GM19238 (cell line): ENCODE results near the gene GTF3C5.
"Not testable (repeated sequence)": the region's sequence is repeated elsewhere in the genome, so short reads cannot be mapped to it uniquely, and the experiment has no call there.

Experiments used
- DNase-seq: peaks from one replicate; pipeline ENCODE4 v3.0.0; 2011; ENCODE audit warnings: low spot score; ENCODE audit not compliant: insufficient read length

Gene GTF3C5

GRCh38 chr9:133067813-133068212 lies 37.0 kb downstream of the GTF3C5 start:
- DNase-seq, result no peak

GRCh38 chr9:133068431-133068830 lies 37.6 kb downstream of the GTF3C5 start:
- not testable (repeated sequence) for DNase-seq

- DNase-seq, result not testable (repeated sequence)
Measured at GRCh38 chr9:133070500-133070961, 39.7 kb downstream of the GTF3C5 start.

GRCh38 chr9:133070985-133071384 lies 40.2 kb downstream of the GTF3C5 start:
- DNase-seq, result not testable (repeated sequence)

GRCh38 chr9:133071484-133072150 lies 40.8 kb downstream of the GTF3C5 start:
- no peak for DNase-seq

- DNase-seq, result not testable (repeated sequence)
Measured at GRCh38 chr9:133072210-133072609, 41.4 kb downstream of the GTF3C5 start.

- DNase-seq, result no peak
Measured at GRCh38 chr9:133073086-133074014, 42.6 kb downstream of the GTF3C5 start.

GRCh38 chr9:133074111-133074651 lies 43.4 kb downstream of the GTF3C5 start:
- DNase-seq, result no peak

- no peak for DNase-seq
Measured at GRCh38 chr9:133075925-133076630, 45.3 kb downstream of the GTF3C5 start.

GRCh38 chr9:133076691-133077090 lies 45.9 kb downstream of the GTF3C5 start:
- no peak for DNase-seq

- DNase-seq, result no peak
Measured at GRCh38 chr9:133078486-133078885, 47.7 kb downstream of the GTF3C5 start.

- no peak for DNase-seq
Measured at GRCh38 chr9:133080161-133080560, 49.4 kb downstream of the GTF3C5 start.

GRCh38 chr9:133080786-133081779 lies 50.3 kb downstream of the GTF3C5 start:
- not testable (repeated sequence) for DNase-seq

- not testable (repeated sequence) for DNase-seq
Measured at GRCh38 chr9:133081957-133082644, 51.3 kb downstream of the GTF3C5 start.

GRCh38 chr9:133083688-133084087 lies 52.9 kb downstream of the GTF3C5 start:
- not testable (repeated sequence) for DNase-seq

- not testable (repeated sequence) for DNase-seq
Measured at GRCh38 chr9:133086212-133086860, 55.5 kb downstream of the GTF3C5 start.

- DNase-seq, result no peak
Measured at GRCh38 chr9:133086894-133087293, 56.1 kb downstream of the GTF3C5 start.

GRCh38 chr9:133087429-133088145 lies 56.8 kb downstream of the GTF3C5 start:
- DNase-seq, result no peak
